Fibroblast of mammary gland (primary cell): Measurements from ENCODE around the gene RGS16.
"Not testable (repeated sequence)": the region's sequence is repeated elsewhere in the genome, so short reads cannot be mapped to it uniquely, and the experiment has no call there.

Experiments used
- DNase-seq: peaks from one replicate; pipeline ENCODE4 v3.0.0-alpha.2; 2010; ENCODE audit warnings: low read depth
- H3K4me3 ChIP-seq: 2 replicates; pipeline ENCODE4 v1.5.1; 2011; ENCODE audit warnings: low read depth, mild to moderate bottlenecking, low read length, moderate library complexity; ENCODE audit not compliant: control insufficient read depth
- TF ChIP-seq, protein P1 (sequence below): conservative IDR thresholded peaks from 2 replicates; pipeline ENCODE4 v1.5.1; 2011; ENCODE audit warnings: low read depth, low read length, inconsistent platforms; ENCODE audit not compliant: control insufficient read depth, insufficient read depth

RGS16 gene

DNA sequence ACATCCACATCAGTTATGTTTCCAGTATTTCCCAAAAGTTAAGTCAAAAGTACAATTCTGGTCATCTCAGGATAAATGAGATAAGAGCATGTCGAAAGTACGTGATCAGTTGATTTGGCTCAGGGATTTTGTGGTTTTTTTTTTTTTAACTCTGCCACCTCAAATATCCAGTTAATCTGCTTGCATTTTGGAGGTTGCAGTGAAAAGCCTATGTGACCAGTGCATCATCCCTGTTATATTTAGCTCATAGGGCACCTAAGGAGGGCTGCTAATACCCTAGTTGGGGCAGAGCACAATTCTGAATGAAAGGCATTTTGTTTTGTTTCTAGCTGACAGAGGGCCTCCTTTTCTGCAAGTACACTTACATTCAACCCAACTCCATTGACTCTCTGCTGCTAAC is 31.7 kb upstream of the RGS16 start:
- DNase-seq, result no peak
- no peak overlapping the region for H3K4me3 ChIP-seq
- TF ChIP-seq, protein P1, sequence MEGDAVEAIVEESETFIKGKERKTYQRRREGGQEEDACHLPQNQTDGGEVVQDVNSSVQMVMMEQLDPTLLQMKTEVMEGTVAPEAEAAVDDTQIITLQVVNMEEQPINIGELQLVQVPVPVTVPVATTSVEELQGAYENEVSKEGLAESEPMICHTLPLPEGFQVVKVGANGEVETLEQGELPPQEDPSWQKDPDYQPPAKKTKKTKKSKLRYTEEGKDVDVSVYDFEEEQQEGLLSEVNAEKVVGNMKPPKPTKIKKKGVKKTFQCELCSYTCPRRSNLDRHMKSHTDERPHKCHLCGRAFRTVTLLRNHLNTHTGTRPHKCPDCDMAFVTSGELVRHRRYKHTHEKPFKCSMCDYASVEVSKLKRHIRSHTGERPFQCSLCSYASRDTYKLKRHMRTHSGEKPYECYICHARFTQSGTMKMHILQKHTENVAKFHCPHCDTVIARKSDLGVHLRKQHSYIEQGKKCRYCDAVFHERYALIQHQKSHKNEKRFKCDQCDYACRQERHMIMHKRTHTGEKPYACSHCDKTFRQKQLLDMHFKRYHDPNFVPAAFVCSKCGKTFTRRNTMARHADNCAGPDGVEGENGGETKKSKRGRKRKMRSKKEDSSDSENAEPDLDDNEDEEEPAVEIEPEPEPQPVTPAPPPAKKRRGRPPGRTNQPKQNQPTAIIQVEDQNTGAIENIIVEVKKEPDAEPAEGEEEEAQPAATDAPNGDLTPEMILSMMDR, result no peak

DNA sequence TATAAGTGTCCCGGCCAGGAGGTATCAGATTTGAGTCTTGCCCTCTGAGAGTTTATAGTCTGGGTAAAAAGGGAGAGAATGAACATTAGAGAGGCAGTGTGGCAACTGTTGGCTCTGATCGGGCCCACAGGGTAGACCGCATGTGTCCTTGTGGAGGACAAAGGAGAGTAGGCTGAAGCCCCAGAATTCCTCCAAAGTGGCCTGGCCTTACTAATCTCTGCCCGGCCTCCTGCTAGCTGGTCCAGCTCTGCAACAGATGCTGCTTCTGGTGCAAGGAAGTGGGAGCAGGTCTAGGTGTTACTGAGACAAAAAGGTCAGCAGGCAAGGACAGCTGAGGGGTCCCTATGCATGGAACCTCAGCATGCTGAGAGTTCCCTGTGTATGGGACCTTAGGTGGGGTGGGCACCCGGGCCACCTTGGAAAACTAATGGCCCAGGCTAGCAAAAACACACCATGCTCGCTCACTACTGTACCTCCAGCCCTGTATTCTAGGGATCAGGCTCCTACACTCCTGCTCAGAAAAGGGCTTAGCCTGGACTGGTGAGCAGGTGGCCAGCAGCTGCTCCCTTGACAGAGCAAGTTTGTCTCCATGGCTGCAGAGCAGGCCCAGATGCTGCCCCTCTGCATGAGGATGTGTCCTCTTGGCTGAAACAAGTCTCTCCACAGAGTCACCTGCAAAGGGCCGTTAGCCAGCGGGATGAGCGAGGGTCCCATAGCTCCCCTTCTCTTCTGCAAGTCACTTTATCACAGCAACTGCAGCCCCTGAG is 30.3 kb upstream of the RGS16 start:
- TF ChIP-seq, protein P1, result no peak
- H3K4me3 ChIP-seq, result no peak overlapping the region
- DNase-seq, result no peak

DNA sequence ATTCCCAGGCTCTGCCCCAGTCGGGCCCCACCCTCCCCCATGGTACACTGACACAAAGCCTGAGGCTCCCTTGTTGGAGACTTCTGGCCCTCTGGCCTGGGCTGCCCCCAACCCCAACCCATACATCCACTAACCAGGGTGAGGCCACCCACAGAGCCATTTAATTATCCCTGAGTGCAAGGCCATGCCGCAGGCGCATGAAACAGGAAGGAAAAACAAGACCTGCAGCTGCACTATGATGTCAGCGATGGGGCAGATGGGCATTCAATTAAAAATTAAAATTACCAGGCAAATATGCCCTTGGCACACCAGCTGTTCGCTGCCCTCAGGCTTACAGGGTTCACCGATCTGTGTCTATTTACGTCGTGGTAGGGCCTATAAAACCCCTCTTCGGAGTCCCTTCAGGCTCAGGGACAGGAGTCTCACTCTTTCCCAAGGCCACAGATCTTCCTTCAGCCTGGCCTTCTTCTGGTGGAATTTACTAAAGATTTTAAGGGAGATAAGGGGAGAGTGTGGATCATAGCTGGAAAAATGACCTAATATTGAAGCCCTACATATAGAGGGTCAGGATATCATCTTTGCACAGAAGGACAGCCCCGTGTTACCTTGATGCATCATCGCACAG is 29.6 kb upstream of the RGS16 start:
- TF ChIP-seq, protein P1, result no peak
- DNase-seq, result no peak
- H3K4me3 ChIP-seq, result no peak overlapping the region

DNA sequence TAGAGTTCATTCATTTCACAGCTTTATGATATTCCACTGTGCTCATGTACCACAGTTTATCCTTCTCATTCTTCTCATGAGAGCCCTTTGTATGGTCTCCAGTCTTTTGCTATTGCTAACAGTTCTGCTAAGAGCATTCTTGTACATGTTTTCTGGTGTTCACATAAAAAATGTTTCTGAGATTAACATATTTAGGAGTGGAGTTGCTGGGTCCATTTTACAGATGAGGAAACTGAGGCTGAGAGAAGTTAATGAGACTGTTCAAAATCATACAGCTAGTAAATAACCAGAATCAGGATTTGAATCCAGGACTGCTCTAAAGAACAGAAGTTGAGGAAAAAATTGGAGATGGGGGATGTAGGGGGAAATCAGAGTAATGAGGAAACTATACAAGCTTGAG is 28.8 kb upstream of the RGS16 start:
- no peak for DNase-seq
- TF ChIP-seq, protein P1, result no peak
- H3K4me3 ChIP-seq, result no peak overlapping the region

DNA sequence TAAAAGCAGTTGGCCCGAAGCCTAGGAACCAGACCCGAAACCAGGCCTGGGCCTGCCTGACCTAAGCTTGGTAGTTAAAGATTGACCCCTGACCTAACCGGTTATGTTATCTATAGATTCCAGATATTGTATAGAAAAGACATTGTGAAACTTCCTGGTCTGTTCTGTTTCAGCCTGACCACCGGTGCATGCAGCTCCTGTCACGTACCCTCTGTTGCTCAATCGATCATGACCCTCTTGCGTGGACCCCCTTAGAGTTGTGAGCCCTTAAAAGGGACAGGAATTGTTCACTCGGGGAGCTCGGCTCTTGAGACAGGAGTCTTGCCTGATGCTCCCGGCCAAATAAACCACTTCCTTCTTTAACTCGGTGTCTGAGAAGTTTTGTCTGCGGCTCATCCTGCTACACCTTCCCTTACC is 28.3 kb upstream of the RGS16 start:
- H3K4me3 ChIP-seq, DNase-seq: not testable (repeated sequence)

DNA sequence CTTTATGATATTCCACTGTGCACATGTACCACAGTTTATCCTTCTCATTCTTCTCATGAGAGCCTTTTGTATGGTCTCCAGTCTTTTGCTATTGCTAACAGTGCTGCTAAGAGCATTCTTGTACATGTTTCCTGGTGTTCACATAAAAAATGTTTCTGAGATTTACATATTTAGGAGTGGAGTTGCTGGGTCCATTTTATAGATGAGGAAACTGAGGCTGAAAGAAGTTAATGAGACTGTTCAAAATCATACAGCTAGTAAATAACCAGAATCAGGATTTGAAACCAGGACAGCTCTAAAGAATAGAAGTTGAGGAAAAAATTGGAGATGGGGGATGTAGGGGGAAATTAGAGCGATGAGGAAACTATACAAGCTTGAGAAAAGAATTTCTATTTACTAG is 27.8 kb upstream of the RGS16 start:
- DNase-seq, result no peak
- H3K4me3 ChIP-seq, result no peak overlapping the region
- TF ChIP-seq, protein P1, result no peak

DNA sequence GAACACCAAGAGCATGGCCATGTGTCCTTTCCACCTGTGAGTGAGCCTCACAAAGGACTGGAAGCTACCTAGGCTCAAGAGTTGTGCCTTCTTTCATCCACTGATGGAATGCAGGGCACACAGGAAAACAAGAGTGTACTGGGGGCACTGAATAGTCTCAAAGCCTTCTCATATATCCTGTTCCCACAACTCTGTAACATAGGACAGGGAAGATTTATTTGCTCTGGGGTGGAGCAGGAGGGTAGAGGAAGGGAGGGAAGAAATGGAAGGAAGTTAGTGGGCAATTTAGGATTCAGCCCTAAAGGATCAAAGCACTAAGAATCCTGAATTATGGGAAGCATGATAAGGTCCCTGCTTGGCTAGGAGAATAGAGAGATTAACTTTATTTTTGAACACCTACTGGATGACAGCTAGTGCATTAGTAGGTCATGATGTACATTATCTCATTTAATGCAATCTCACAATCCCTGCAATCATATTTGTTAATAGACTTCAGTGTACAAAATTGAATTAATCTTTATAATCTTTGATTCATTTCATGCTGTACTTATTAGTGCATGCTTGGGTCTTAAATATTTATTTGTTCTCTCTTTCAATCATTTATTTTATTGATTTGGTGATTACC is 27.0 kb upstream of the RGS16 start:
- TF ChIP-seq, protein P1, result no peak
- DNase-seq, result no peak
- H3K4me3 ChIP-seq, result no peak overlapping the region
